ENCODE data around the gene CYP2W1.

DNA sequence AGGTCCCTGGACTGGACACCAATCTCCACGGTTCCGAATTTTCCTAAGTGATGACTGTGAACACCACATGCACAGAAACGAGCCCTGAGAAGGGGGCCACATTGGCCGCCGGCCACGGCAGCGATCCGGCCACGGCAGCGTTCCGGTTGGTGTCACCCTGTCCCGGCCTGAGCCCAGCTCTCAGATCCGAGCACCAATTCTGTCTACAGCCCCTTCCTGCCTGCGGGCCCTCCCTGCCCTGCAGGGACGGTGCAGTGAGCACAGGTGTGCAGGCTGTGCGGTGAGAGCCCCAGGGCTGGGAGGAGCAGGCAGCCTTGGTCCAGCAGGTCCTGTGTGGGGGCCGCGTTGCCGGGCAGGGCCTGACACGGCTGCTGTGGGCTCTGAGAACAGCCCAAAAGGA, 31.7 kb downstream of the CYP2W1 start:
- TF ChIP-seq EZH2 (IDR thresholded peaks at IDR 0.05) (no peak), POLR2AphosphoS5 (IDR thresholded peaks at IDR 0.05; ENCODE audit: borderline replicate concordance, low read depth, low read length) (no peak), FOXP2 (optimal IDR thresholded peaks at IDR 0.05; ENCODE audit: control extremely low read depth, extremely low read length, insufficient read depth) (no peak)

Measured in SK-N-MC (cell line).